Measurements from ENCODE around the gene SETBP1. TPM values are rescaled to one million over a fixed set of nuclear protein-coding genes. Genes with fewer than 3 reads are reported as not detected.

SETBP1 gene
- total and polyA plus RNA-seq, 2 of the 8 experiments (the other 6 are each of a cell fraction or from before 2014, with no cell fraction given): 2.0 to 6.5 TPM

- no peak for FAIRE-seq
- H4K91ac ChIP-seq (replicated peaks; ENCODE audit: insufficient read length, low read length): no peak overlapping the region
These were observed 78.4 kb downstream of the SETBP1 start for GRCh38 chr18:44758861-44759631.

More at GRCh38 chr18:44758861-44759631, 78.4 kb downstream of the SETBP1 start:
- Histone ChIP-seq H3K9ac (replicated peaks in 1 of 4; ENCODE audit: extremely low read depth in 1 of 4, low read depth in 3 of 4, low read length in 3 of 4) (no peak overlapping the region), H3K4me1 (replicated peaks in 1 of 4; ENCODE audit: control insufficient read depth in 3 of 4, insufficient read depth in 4 of 4, low read length in 3 of 4) (peaks cover 0 to 5% (median 0%) of the 10 kb centered on the region in 4 experiments; a peak in 1 of 7 replicates), H2AFZ (ENCODE audit: low read length) (no peak overlapping the region), H4K5ac (ENCODE audit: insufficient read length, low read depth, low read length) (no peak overlapping the region), H3K14ac (ENCODE audit: insufficient read length) (no peak overlapping the region), H3K56ac (replicated peaks; ENCODE audit: insufficient read length, low read depth, low read length) (no peak overlapping the region), H3K79me2 (ENCODE audit: control insufficient read depth in 1 of 2, insufficient read depth in 2 of 2, low read length in 2 of 2) (no peaks in the 10 kb centered on the region), H2BK120ac (replicated peaks; ENCODE audit: low read depth, low read length) (no peak overlapping the region), H3K36me3 (ENCODE audit: control insufficient read depth in 2 of 4, insufficient read depth in 4 of 4, low read length in 3 of 4) (no peaks in the 10 kb centered on the region), H2BK5ac (ENCODE audit: low read depth, low read length) (no peak overlapping the region), H2AK5ac (ENCODE audit: low read depth, low read length) (no peak overlapping the region), H2BK20ac (ENCODE audit: low read length) (no peak overlapping the region), H3K27me3 (replicated peaks in 1 of 4; ENCODE audit: control insufficient read depth in 3 of 4, extremely low read depth in 1 of 4, insufficient read depth in 3 of 4, low read length in 3 of 4) (no peaks in the 10 kb centered on the region), H3K18ac (ENCODE audit: extremely low read depth, low read length) (no peak overlapping the region), H3K23me2 (ENCODE audit: low read depth, low read length) (no peaks in the 10 kb centered on the region), H4K8ac (ENCODE audit: extremely low read depth, insufficient read depth, low read length) (no peak overlapping the region), H3K9me3 (ENCODE audit: insufficient read depth in 2 of 2, low read depth in 1 of 2, low read length in 1 of 2) (no peaks in the 10 kb centered on the region), H4K20me1 (replicated peaks in 1 of 2; ENCODE audit: control insufficient read depth in 1 of 2, insufficient read depth in 2 of 2, low read length in 2 of 2) (no peaks in the 10 kb centered on the region), H3K27ac (ENCODE audit: low read depth, low read length) (no peak overlapping the region), H2BK15ac (ENCODE audit: low read length) (no peak overlapping the region), H3K4ac (replicated peaks; ENCODE audit: insufficient read length, low read depth, low read length) (no peak overlapping the region), H3K4me3 (ENCODE audit: extremely low read depth in 1 of 4, insufficient read depth in 2 of 4, low read depth in 3 of 4, low read length in 4 of 4) (no peak overlapping the region), H2BK12ac (ENCODE audit: low read depth, low read length) (no peak overlapping the region), H3K4me2 (ENCODE audit: insufficient read depth in 1 of 2, low read depth in 2 of 2, low read length in 2 of 2) (no peak overlapping the region), H3K23ac (ENCODE audit: insufficient read length) (no peak overlapping the region), H3K79me1 (ENCODE audit: low read depth, low read length) (no peaks in the 10 kb centered on the region)
- CTCF ChIA-PET (ENCODE audit: partially characterized antibody): no interaction called here
- TF ChIP-seq GTF2F1 (IDR thresholded peaks at IDR 0.05; ENCODE audit: borderline replicate concordance, low read depth, low read length) (no peak), POU5F1 (IDR thresholded peaks at IDR 0.05; ENCODE audit: low read depth, low read length) (no peak), MAX (IDR thresholded peaks at IDR 0.05) (no peak), FOSL1 (IDR thresholded peaks at IDR 0.05; ENCODE audit: insufficient read depth, low read depth, low read length) (no peak)
- 87% methylated on average over 12 of the region's 12 CpGs; no CpG with 5 or more reads in 1 of the 2 experiments for WGBS, 2 experiments (ENCODE audit: extremely low coverage in 1 of 2, insufficient coverage in 1 of 2, insufficient read length in 1 of 2, insufficient replicate concordance in 2 of 2, low coverage in 1 of 2, low lambda C conversion rate in 2 of 2, missing lambda C conversion rate in 1 of 2)
- POLR2A ChIA-PET (ENCODE audit: partially characterized antibody): no interaction called here
- no peak for DNase-seq (ENCODE audit: low read depth in 1 of 2, low spot score in 2 of 2)

Data from H1 (cell line).